Osteoblast (primary cell): ENCODE data around the gene CDC27. TPM values are rescaled to one million over a fixed set of nuclear protein-coding genes. Genes with fewer than 3 reads are reported as not detected.

Experiments
- DNase-seq: peaks from one replicate; pipeline ENCODE4 v3.0.0; 2011; ENCODE audit warnings: low spot score, mixed read lengths; ENCODE audit not compliant: insufficient read length; ENCODE audit errors: missing footprints
- H2AFZ ChIP-seq: 2 replicates; pipeline ENCODE4 v1.6.0; 2011; ENCODE audit warnings: mild to moderate bottlenecking, low read length
- H3K27ac ChIP-seq: 2 replicates; pipeline ENCODE4 v1.5.1; 2011; ENCODE audit warnings: mild to moderate bottlenecking, low read depth, low read length, moderate library complexity
- H3K27me3 ChIP-seq: 2 replicates; pipeline ENCODE4 v1.6.0; 2012; ENCODE audit warnings: mild to moderate bottlenecking, control low read depth, inconsistent platforms, low read length, moderate library complexity; ENCODE audit not compliant: insufficient read depth
- H3K36me3 ChIP-seq: 2 replicates; pipeline ENCODE4 v1.5.1; 2011; ENCODE audit warnings: mild to moderate bottlenecking, low read length, control low read depth, moderate library complexity; ENCODE audit not compliant: insufficient read depth
- H3K4me1 ChIP-seq: 2 replicates; pipeline ENCODE4 v1.5.1; 2011; ENCODE audit warnings: mild to moderate bottlenecking, low read length, control low read depth, moderate library complexity; ENCODE audit not compliant: insufficient read depth
- H3K4me2 ChIP-seq: 2 replicates; pipeline ENCODE4 v1.6.0; 2011; ENCODE audit warnings: mild to moderate bottlenecking, low read length; ENCODE audit not compliant: insufficient read depth
- H3K4me3 ChIP-seq: fragments of 200-600 bp; sonication (generic); 3 replicates; pipeline ENCODE4 v1.5.1; 2012; ENCODE audit warnings: mild to moderate bottlenecking, low read length, inconsistent platforms; ENCODE audit not compliant: insufficient read depth
- H3K79me2 ChIP-seq: 2 replicates; pipeline ENCODE4 v1.6.0; 2012; ENCODE audit warnings: mild to moderate bottlenecking, low read length, control low read depth, inconsistent platforms; ENCODE audit not compliant: insufficient read depth
- H3K9me3 ChIP-seq: 2 replicates; pipeline ENCODE4 v1.5.1; 2011; ENCODE audit warnings: low read depth, low read length, control low read depth
- H4K20me1 ChIP-seq: 2 replicates; pipeline ENCODE4 v1.6.0; 2012; ENCODE audit warnings: mild to moderate bottlenecking, low read length, control low read depth; ENCODE audit not compliant: insufficient read depth
- CTCF ChIP-seq: IDR thresholded peaks from 2 replicates; pipeline ENCODE4 v1.5.1; 2011; ENCODE audit warnings: mild to moderate bottlenecking, low read depth, low read length, moderate library complexity; ENCODE audit errors: extremely low read depth
- total RNA-seq: library from RNA; depleted of rRNA; stranded (reverse); fragments of >200 nt; gene quantifications from 2 replicates; pipeline ENCODE4 v1.2.3, GENCODE V29; 2012

CDC27 gene
- total RNA-seq, 1 donor: 80.3 TPM

GRCh38 chr17:47197821-47198220, 8.7 kb upstream of the CDC27 start:
- Histone ChIP-seq H3K4me2 (no peak overlapping the region), H3K4me3 (no peak overlapping the region), H2AFZ (no peak overlapping the region), H3K9me3 (no peaks in the 10 kb centered on the region), H3K27me3 (no peaks in the 10 kb centered on the region), H3K4me1 (no peaks in the 10 kb centered on the region), H3K79me2 (no peaks in the 10 kb centered on the region), H3K27ac (no peak overlapping the region), H4K20me1 (no peaks in the 10 kb centered on the region), H3K36me3 (no peaks in the 10 kb centered on the region)
- peak; percentile 73 for DNase-seq
- TF ChIP-seq CTCF: no peak

- Histone ChIP-seq H3K4me3 (no peak overlapping the region), H3K27me3 (no peaks in the 10 kb centered on the region), H3K4me1 (peaks cover 3% of the 10 kb centered on the region), H2AFZ (no peak overlapping the region), H3K36me3 (no peaks in the 10 kb centered on the region), H4K20me1 (no peaks in the 10 kb centered on the region), H3K4me2 (no peak overlapping the region), H3K79me2 (peaks cover under 1% of the 10 kb centered on the region), H3K9me3 (no peaks in the 10 kb centered on the region), H3K27ac (no peak overlapping the region)
- DNase-seq: no peak
- TF ChIP-seq CTCF: no peak
Measured at GRCh38 chr17:47193931-47194511, 4.9 kb upstream of the CDC27 start.

GRCh38 chr17:47192554-47192953, 3.5 kb upstream of the CDC27 start:
- Histone ChIP-seq H3K4me1 (peaks cover 7% of the 10 kb centered on the region), H3K4me2 (no peak overlapping the region), H3K9me3 (no peaks in the 10 kb centered on the region), H2AFZ (peak overlapping the region; percentile 14), H3K27me3 (no peaks in the 10 kb centered on the region), H3K4me3 (no peak overlapping the region), H4K20me1 (peaks cover 5% of the 10 kb centered on the region), H3K27ac (no peak overlapping the region), H3K79me2 (peaks cover 16% of the 10 kb centered on the region), H3K36me3 (no peaks in the 10 kb centered on the region)
- no peak for DNase-seq
- no peak for TF ChIP-seq CTCF

GRCh38 chr17:47190770-47191169, 1.7 kb upstream of the CDC27 start:
- H3K4me2 ChIP-seq: no peak overlapping the region
- no peak for DNase-seq
- no peak overlapping the region for H3K27ac ChIP-seq
- TF ChIP-seq CTCF: no peak
- H4K20me1 ChIP-seq: peaks cover 17% of the 10 kb centered on the region
- H3K27me3 ChIP-seq: no peaks in the 10 kb centered on the region
- peaks cover 33% of the 10 kb centered on the region for H3K79me2 ChIP-seq
- peak overlapping the region; percentile 26 for H2AFZ ChIP-seq
- H3K4me3 ChIP-seq: no peak overlapping the region
- no peaks in the 10 kb centered on the region for H3K9me3 ChIP-seq
- H3K4me1 ChIP-seq: peaks cover 11% of the 10 kb centered on the region
- H3K36me3 ChIP-seq: no peaks in the 10 kb centered on the region
